B cell (primary cell): ENCODE results near the gene CHST13. TPM values are rescaled to one million over a fixed set of nuclear protein-coding genes. Genes with fewer than 3 reads are reported as not detected.

Experiments
- ATAC-seq: fragments of 200-7000 bp; cut with Tn5 transposase; one replicate; pipeline ENCODE4 v1.10.0; 2021; ENCODE audit warnings: low read depth, mild to moderate bottlenecking, moderate number of reproducible peaks, moderate library complexity
- CTCF ChIA-PET: fragments of 350-600 bp; sonication (Branson Sonifier 250); formaldehyde crosslinking; loops from one replicate; lab custom pipeline; 2021; ENCODE audit warnings: antibody characterized with exemption, inconsistent platforms; lab: Charles Lee
- POLR2A ChIA-PET: fragments of 350-600 bp; sonication (Branson Sonifier 250); formaldehyde crosslinking; loops from one replicate; lab custom pipeline; 2021; ENCODE audit warnings: antibody characterized with exemption; lab: Charles Lee
- DNase-seq: peaks from one replicate; pipeline ENCODE4 v3.0.0; 2013
- H2AFZ ChIP-seq: 2 replicates; pipeline ENCODE4 v1.6.1; 2012; ENCODE audit warnings: mild to moderate bottlenecking, low read depth, low read length; ENCODE audit not compliant: insufficient read depth, poor library complexity, severe bottlenecking
- H3K27ac ChIP-seq, 2 donors: 1 replicate in 1 of 2; 2 replicates in 1 of 2; pipeline ENCODE4 v1.5.1; 2012 to 2013; ENCODE audit warnings: low read length in 2 of 2, mild to moderate bottlenecking in 2 of 2, moderate library complexity in 1 of 2
- H3K27me3 ChIP-seq, 4 experiments: fragments of 200-600 bp in 1 of 4; sonication (generic) in 1 of 4; replicated peaks in 1 of 4; 1 replicate in 2 of 4; 2 replicates in 2 of 4; pipeline versions ENCODE4 v1.6.1 to v1.7.0; 2013 to 2016; ENCODE audit warnings: low read length in 3 of 4, mild to moderate bottlenecking in 2 of 4, mixed read lengths in 1 of 4, moderate library complexity in 1 of 4; ENCODE audit not compliant: insufficient read depth in 4 of 4, control insufficient read depth in 3 of 4; ENCODE audit errors: control extremely low read depth in 1 of 4
- H3K36me3 ChIP-seq, 2 experiments: replicated peaks in 1 of 2; 1 replicate in 1 of 2; 2 replicates in 1 of 2; pipeline versions ENCODE4 v1.6.1 to v1.7.1; 2013; ENCODE audit warnings: low read length in 1 of 2; ENCODE audit not compliant: insufficient read depth in 2 of 2, control insufficient read depth in 1 of 2; ENCODE audit errors: control extremely low read depth in 1 of 2, extremely low read depth in 1 of 2
- H3K4me1 ChIP-seq, 2 donors: fragments of 200-600 bp in 1 of 2; sonication (generic) in 1 of 2; 1 replicate in 1 of 2; 2 replicates in 1 of 2; pipeline versions ENCODE4 v1.5.1 to v1.6.1; 2013 to 2017; ENCODE audit warnings: low read length in 2 of 2; ENCODE audit not compliant: control insufficient read depth in 2 of 2, insufficient read depth in 2 of 2
- H3K4me2 ChIP-seq: replicated peaks from 2 replicates; pipeline ENCODE3; 2012; ENCODE audit warnings: mild to moderate bottlenecking, low read depth, low read length; ENCODE audit not compliant: poor library complexity, severe bottlenecking
- H3K4me3 ChIP-seq, 5 experiments: fragments of 200-600 bp in 1 of 5; sonication (generic) in 1 of 5; 1 replicate in 3 of 5; 2 replicates in 2 of 5; pipeline versions ENCODE4 v1.5.1 to v1.7.0; 2011 to 2016; ENCODE audit warnings: low read length in 4 of 5, mild to moderate bottlenecking in 4 of 5, low read depth in 2 of 5, control low read depth in 1 of 5, moderate library complexity in 1 of 5; ENCODE audit not compliant: insufficient read depth in 1 of 5; ENCODE audit errors: control extremely low read depth in 1 of 5, extremely low read depth in 1 of 5
- H3K79me2 ChIP-seq: fragments of 200-600 bp; sonication (generic); one replicate; pipeline ENCODE4 v1.6.0; 2016; ENCODE audit warnings: low read length; ENCODE audit not compliant: control insufficient read depth, insufficient read depth
- H3K9ac ChIP-seq: fragments of 200-600 bp; sonication (generic); 2 replicates; pipeline ENCODE4 v1.6.1; 2017; ENCODE audit warnings: mild to moderate bottlenecking, low read length, moderate library complexity
- H3K9me3 ChIP-seq, 3 donors: one replicate each; pipeline versions ENCODE4 v1.6.1 to v1.7.1; 2013; ENCODE audit warnings: low read length in 2 of 3; ENCODE audit not compliant: control insufficient read depth in 2 of 3, insufficient read depth in 1 of 3; ENCODE audit errors: control extremely low read depth in 1 of 3
- H4K20me1 ChIP-seq: 2 replicates; pipeline ENCODE4 v1.6.0; 2012; ENCODE audit warnings: mild to moderate bottlenecking, low read length; ENCODE audit not compliant: insufficient read depth, control insufficient read depth, poor library complexity, severe bottlenecking
- H3K27ac Mint-ChIP-seq: one replicate; pipeline ENCODE4 v1.8.0; 2021; ENCODE audit warnings: mixed read lengths
- H3K27me3 Mint-ChIP-seq: one replicate; pipeline ENCODE4 v1.8.0; 2021; ENCODE audit warnings: mixed read lengths
- H3K4me1 Mint-ChIP-seq: one replicate; pipeline ENCODE4 v1.8.0; 2021; ENCODE audit warnings: mixed read lengths
- H3K4me3 Mint-ChIP-seq: one replicate; pipeline ENCODE4 v1.8.0; 2021; ENCODE audit warnings: mixed read lengths
- H3K9me3 Mint-ChIP-seq: one replicate; pipeline ENCODE4 v1.8.0; 2022; ENCODE audit warnings: mixed read lengths; ENCODE audit not compliant: insufficient read depth
- EZH2 ChIP-seq: IDR thresholded peaks from 2 replicates; pipeline ENCODE4 v1.6.1; 2012; ENCODE audit warnings: borderline replicate concordance, low read depth, mild to moderate bottlenecking, moderate library complexity, low read length; ENCODE audit not compliant: insufficient read depth, poor library complexity, severe bottlenecking
- WGBS: methylation state at CpG from one replicate; pipeline ENCODE4 v1.1.5; 2013; ENCODE audit warnings: missing lambda C conversion rate; ENCODE audit not compliant: insufficient coverage; 5-methylcytosine and 5-hydroxymethylcytosine counted together
- intact Hi-C: fragments of 100-400 bp; cut with micrococcal nuclease; formaldehyde crosslinking; loops from one replicate; pipeline ENCODE4 v1.10.0; 2022
- polyA plus RNA-seq: library from polyadenylated mRNA; depleted of rRNA; stranded (reverse); fragments of >200 nt; gene quantifications from 2 replicates; pipeline ENCODE4 v1.2.3, GENCODE V29; 2012
- total RNA-seq, 2 donors: library from RNA; stranded (reverse); fragments of 120-200 nt in 1 of 2; gene quantifications; 1 replicate in 1 of 2; 2 replicates in 1 of 2; pipeline versions ENCODE4 v1.2.3 to v1.2.4, GENCODE V29; 2013 to 2022
- TF ChIP-seq, protein P1 (sequence below): fragments of 200-600 bp; IDR thresholded peaks from one replicate; pipeline ENCODE4 v1.8.0; 2022; ENCODE audit warnings: antibody characterized with exemption, mild to moderate bottlenecking

The CHST13 gene
- total and polyA plus RNA-seq, 2 donors (not counting 1 experiment from before 2014, with no cell fraction given) = 0.07 TPM; not detected in 1

DNA sequence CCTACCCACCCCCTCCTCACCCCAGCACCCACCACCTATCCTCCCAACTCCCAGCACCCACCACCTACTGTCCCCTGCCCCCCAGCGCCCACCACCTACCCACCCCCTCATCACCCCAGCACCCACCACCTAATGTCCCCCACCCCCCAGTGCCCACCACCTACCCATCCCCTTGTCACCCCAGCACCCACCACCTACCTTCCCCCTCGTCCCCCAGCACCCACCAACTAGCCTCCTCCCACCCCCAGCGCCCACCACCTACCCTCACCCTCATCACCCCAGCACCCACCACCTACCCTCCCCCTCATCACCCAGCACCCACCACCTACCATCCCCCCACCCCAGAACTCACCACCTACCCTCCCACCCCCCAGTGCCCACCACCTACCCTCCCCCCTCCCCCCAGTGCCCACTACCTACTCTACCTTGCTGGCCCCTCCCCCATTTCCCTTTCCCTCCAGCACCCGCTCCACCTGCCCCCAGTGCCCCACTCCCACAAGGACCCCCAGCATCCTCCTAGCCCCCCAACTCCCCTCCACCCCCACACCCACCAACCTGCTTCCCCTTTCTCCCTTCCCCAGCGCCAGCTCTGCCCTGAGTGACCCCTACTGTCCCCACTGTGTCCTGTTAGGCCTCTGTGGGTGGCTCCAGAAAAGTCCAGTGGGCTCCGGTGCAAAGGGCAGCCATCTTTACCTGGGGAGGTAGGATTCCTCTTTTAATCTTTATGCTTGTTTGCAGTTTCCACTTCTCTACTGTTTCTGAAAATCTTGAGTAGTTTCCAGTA is 7.6 kb upstream of the CHST13 start:
- CTCF ChIA-PET = no interaction called here
- H3K27me3 Mint-ChIP-seq = no peaks in the 10 kb centered on the region
- peaks cover 0 to 5% (median 0%) of the 10 kb centered on the region in 4 experiments for H3K27me3 ChIP-seq

DNA sequence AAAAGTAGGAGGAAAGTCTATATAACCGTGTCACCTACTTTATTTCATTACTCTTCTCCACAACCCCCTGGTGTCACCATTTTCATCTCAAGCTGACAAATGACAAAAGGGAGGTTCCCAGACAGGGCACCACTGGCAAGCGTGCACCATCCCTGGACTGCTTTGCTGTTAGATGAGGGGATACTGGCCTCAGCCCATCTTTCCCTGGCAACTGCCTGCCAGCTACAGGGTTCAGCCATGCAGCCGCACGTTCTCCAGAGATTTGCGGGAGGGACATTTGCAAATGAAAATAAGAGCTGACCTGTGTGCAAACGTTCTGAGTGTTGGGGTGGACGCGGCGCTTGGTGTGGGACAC is 7.0 kb upstream of the CHST13 start:
- POLR2A ChIA-PET = no interaction called here
- Histone ChIP-seq H3K4me3 (no peak overlapping the region), H3K36me3 (no peaks in the 10 kb centered on the region), H3K79me2 (no peaks in the 10 kb centered on the region), H3K4me1 (no peaks in the 10 kb centered on the region), H4K20me1 (no peaks in the 10 kb centered on the region), H3K4me2 (no peak overlapping the region), H3K9ac (no peak overlapping the region), H2AFZ (no peak overlapping the region), H3K27ac (no peak overlapping the region), H3K9me3 (no peaks in the 10 kb centered on the region), H3K27me3 (peaks cover 0 to 5% (median 0%) of the 10 kb centered on the region in 4 experiments)
- no peak overlapping the region for H3K4me3 Mint-ChIP-seq
- ATAC-seq (no peak), DNase-seq (no peak)
- no peaks in the 10 kb centered on the region for H3K9me3 Mint-ChIP-seq
- CTCF ChIA-PET = no interaction called here
- H3K4me1 Mint-ChIP-seq = no peaks in the 10 kb centered on the region
- no peak for TF ChIP-seq EZH2
- TF ChIP-seq, protein P1, sequence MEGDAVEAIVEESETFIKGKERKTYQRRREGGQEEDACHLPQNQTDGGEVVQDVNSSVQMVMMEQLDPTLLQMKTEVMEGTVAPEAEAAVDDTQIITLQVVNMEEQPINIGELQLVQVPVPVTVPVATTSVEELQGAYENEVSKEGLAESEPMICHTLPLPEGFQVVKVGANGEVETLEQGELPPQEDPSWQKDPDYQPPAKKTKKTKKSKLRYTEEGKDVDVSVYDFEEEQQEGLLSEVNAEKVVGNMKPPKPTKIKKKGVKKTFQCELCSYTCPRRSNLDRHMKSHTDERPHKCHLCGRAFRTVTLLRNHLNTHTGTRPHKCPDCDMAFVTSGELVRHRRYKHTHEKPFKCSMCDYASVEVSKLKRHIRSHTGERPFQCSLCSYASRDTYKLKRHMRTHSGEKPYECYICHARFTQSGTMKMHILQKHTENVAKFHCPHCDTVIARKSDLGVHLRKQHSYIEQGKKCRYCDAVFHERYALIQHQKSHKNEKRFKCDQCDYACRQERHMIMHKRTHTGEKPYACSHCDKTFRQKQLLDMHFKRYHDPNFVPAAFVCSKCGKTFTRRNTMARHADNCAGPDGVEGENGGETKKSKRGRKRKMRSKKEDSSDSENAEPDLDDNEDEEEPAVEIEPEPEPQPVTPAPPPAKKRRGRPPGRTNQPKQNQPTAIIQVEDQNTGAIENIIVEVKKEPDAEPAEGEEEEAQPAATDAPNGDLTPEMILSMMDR = no peak
- intact Hi-C loops = no loop called here
- WGBS = 94% methylated on average over 7 of the region's 9 CpGs
- peaks cover under 1% of the 10 kb centered on the region for H3K27me3 Mint-ChIP-seq
- H3K27ac Mint-ChIP-seq = no peak overlapping the region

More for the DNA sequence above, 7.6 kb upstream of the CHST13 start:
- H3K27ac ChIP-seq = no peak overlapping the region
- Mint-ChIP-seq H3K4me3 (no peak overlapping the region), H3K27ac (no peak overlapping the region), H3K9me3 (no peaks in the 10 kb centered on the region), H3K4me1 (no peaks in the 10 kb centered on the region)
- no peaks in the 10 kb centered on the region for H3K36me3 ChIP-seq
- H3K4me2 ChIP-seq = no peak overlapping the region
- H3K9ac ChIP-seq = no peak overlapping the region
- WGBS = no CpG with 5 or more reads among the region's 6 CpGs
- no peaks in the 10 kb centered on the region for H3K9me3 ChIP-seq
- H3K79me2 ChIP-seq = no peaks in the 10 kb centered on the region
- TF ChIP-seq, protein P1 = no peak
- no peak for TF ChIP-seq EZH2
- intact Hi-C loops = no loop called here
- ATAC-seq (no peak), DNase-seq (no peak)
- H3K4me3 ChIP-seq = no peak overlapping the region
- no peak overlapping the region for H2AFZ ChIP-seq
- POLR2A ChIA-PET = no interaction called here
- no peaks in the 10 kb centered on the region for H4K20me1 ChIP-seq
- H3K4me1 ChIP-seq = no peaks in the 10 kb centered on the region
